ENCODE data around the gene PNMA1. TPM values are rescaled to one million over a fixed set of nuclear protein-coding genes. Genes with fewer than 3 reads are reported as not detected.

Gene PNMA1
- total and polyA plus RNA-seq, 9 of the 15 experiments (the other 6 are each of a cell fraction or from before 2014, with no cell fraction given): 1.7 to 26.4 (median 8.7) TPM

- Histone ChIP-seq H3K9me3 (replicated peaks; ENCODE audit: control insufficient read depth, insufficient read depth, low read depth, low read length) (no peaks in the 10 kb centered on the region), H2AFZ (ENCODE audit: low read depth, low read length) (peak overlapping the region; percentile 54), H3K36me3 (ENCODE audit: control insufficient read depth, insufficient read depth, low read length) (peaks cover 52% of the 10 kb centered on the region; the same call in 2 of the 3 replicates), H4K20me1 (replicated peaks; ENCODE audit: control insufficient read depth, insufficient read depth, low read length) (peaks cover 3% of the 10 kb centered on the region; the same call in 1 of the 2 replicates), H3K79me2 (ENCODE audit: control insufficient read depth, insufficient read depth, low read length) (peaks cover 91% of the 10 kb centered on the region), H3K9me1 (ENCODE audit: control insufficient read depth, insufficient read depth, low read length) (no peaks in the 10 kb centered on the region), H3K27me3 (ENCODE audit: control insufficient read depth in 2 of 2, insufficient read depth in 2 of 2, low read length in 2 of 2) (no peaks in the 10 kb centered on the region), H3K4me3 (peak overlapping the region; percentile 2; the same call in 1 of the 2 replicates), H3K9ac (ENCODE audit: insufficient read depth in 1 of 2, low read depth in 2 of 2, low read length in 2 of 2) (peak overlapping the region; percentile 59 to 86), H3K27ac (ENCODE audit: extremely low read depth, low read depth, low read length) (peak overlapping the region; percentile 86), H3K4me1 (replicated peaks in 1 of 2; ENCODE audit: control insufficient read depth in 2 of 2, insufficient read depth in 2 of 2, low read length in 2 of 2) (peaks cover 61 to 84% of the 10 kb centered on the region in 2 experiments), H3K4me2 (ENCODE audit: insufficient read depth, low read length) (peak overlapping the region; percentile 66)
- BruUV-seq (replicated peaks): no TSS peak
- DNase-seq (ENCODE audit: extremely low read depth in 1 of 4, low spot score in 3 of 4) (peak in 2 of 4 experiments; percentile 49 to 54), FAIRE-seq (no peak), ATAC-seq (peak; percentile 6)
- WGBS (ENCODE audit: insufficient coverage, low coverage, missing lambda C conversion rate): 26% methylated on average over 13 of the region's 17 CpGs
- POLR2A ChIA-PET: interaction anchor here (0.6 to 6.8 kb wide), 12 partner anchors 8 to 110 kb away, joined by 3 to 80 read pairs (median 4); a partner anchor contains a TSS
- in situ Hi-C loops (cut with MboI) (no loop called here), intact Hi-C loops (cut with micrococcal nuclease) (loop anchor here (2.0 to 5.0 kb wide), 3 partner anchors 13 to 145 kb away; partner anchors contain the start of gene ZNF410)
- CTCF ChIA-PET (ENCODE audit: low intra/inter-chr PET ratio): no interaction called here
- TF ChIP-seq FOXP1 (CRISPR knock-in tag; IDR thresholded peaks at IDR 0.05) (0 out of 2 replicates have a peak, but pooled peaks have one; percentile 45), ATF7 (IDR thresholded peaks at IDR 0.05) (0 out of 2 replicates have a peak, but pooled peaks have one; percentile 13), SIN3A (IDR thresholded peaks at IDR 0.05; ENCODE audit: borderline replicate concordance in 2 of 2, control insufficient read depth in 1 of 2, low read depth in 2 of 2, low read length in 2 of 2) (no peak), CTBP1 (IDR thresholded peaks at IDR 0.05; ENCODE audit: borderline replicate concordance) (0 out of 2 replicates have a peak, but pooled peaks have one; percentile 2), POLR2G (IDR thresholded peaks at IDR 0.05; ENCODE audit: low read depth, low read length) (peak; percentile 65), ZFX (CRISPR knock-in tag; IDR thresholded peaks at IDR 0.05) (peak; percentile 32; the same call in 1 of the 2 replicates), PRDM10 (IDR thresholded peaks at IDR 0.05; ENCODE audit: partially characterized antibody) (peak; percentile 95), MAX (CRISPR knock-in tag; IDR thresholded peaks at IDR 0.05) (peak; percentile 88), ZNF124 (CRISPR knock-in tag; IDR thresholded peaks at IDR 0.05) (no peak), MYC (IDR thresholded peaks at IDR 0.05; ENCODE audit: low read depth, low read length) (peak; percentile 48; the same call in 1 of the 2 replicates), MYC (CRISPR knock-in tag; IDR thresholded peaks at IDR 0.05; ENCODE audit: borderline replicate concordance, low read depth) (no peak)
- TF ChIP-seq, protein P1, sequence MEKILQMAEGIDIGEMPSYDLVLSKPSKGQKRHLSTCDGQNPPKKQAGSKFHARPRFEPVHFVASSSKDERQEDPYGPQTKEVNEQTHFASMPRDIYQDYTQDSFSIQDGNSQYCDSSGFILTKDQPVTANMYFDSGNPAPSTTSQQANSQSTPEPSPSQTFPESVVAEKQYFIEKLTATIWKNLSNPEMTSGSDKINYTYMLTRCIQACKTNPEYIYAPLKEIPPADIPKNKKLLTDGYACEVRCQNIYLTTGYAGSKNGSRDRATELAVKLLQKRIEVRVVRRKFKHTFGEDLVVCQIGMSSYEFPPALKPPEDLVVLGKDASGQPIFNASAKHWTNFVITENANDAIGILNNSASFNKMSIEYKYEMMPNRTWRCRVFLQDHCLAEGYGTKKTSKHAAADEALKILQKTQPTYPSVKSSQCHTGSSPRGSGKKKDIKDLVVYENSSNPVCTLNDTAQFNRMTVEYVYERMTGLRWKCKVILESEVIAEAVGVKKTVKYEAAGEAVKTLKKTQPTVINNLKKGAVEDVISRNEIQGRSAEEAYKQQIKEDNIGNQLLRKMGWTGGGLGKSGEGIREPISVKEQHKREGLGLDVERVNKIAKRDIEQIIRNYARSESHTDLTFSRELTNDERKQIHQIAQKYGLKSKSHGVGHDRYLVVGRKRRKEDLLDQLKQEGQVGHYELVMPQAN (IDR thresholded peaks at IDR 0.05; ENCODE audit: borderline replicate concordance): peak; percentile 66; the same call in 1 of the 2 replicates
- TF ChIP-seq, protein P2, sequence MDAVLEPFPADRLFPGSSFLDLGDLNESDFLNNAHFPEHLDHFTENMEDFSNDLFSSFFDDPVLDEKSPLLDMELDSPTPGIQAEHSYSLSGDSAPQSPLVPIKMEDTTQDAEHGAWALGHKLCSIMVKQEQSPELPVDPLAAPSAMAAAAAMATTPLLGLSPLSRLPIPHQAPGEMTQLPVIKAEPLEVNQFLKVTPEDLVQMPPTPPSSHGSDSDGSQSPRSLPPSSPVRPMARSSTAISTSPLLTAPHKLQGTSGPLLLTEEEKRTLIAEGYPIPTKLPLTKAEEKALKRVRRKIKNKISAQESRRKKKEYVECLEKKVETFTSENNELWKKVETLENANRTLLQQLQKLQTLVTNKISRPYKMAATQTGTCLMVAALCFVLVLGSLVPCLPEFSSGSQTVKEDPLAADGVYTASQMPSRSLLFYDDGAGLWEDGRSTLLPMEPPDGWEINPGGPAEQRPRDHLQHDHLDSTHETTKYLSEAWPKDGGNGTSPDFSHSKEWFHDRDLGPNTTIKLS (IDR thresholded peaks at IDR 0.05; ENCODE audit: borderline replicate concordance, low read depth): peak; percentile 43; the same call in 1 of the 2 replicates
These were observed 27.8 kb upstream of the PNMA1 start for GRCh38 chr14:73741876-73742519.
